Stimulated activated CD4-positive, alpha-beta T cell treated with anti-CD3 and anti-CD28 coated beads, Interleukin-2, amount 100 ng/mL, for 24 hours (primary cell): Measurements from ENCODE around the gene REXO2.

ENCODE experiments used
- DNase-seq, 2 donors: peaks; one replicate each; pipeline ENCODE4 v3.0.0-alpha.2; 2020

Gene REXO2

DNA sequence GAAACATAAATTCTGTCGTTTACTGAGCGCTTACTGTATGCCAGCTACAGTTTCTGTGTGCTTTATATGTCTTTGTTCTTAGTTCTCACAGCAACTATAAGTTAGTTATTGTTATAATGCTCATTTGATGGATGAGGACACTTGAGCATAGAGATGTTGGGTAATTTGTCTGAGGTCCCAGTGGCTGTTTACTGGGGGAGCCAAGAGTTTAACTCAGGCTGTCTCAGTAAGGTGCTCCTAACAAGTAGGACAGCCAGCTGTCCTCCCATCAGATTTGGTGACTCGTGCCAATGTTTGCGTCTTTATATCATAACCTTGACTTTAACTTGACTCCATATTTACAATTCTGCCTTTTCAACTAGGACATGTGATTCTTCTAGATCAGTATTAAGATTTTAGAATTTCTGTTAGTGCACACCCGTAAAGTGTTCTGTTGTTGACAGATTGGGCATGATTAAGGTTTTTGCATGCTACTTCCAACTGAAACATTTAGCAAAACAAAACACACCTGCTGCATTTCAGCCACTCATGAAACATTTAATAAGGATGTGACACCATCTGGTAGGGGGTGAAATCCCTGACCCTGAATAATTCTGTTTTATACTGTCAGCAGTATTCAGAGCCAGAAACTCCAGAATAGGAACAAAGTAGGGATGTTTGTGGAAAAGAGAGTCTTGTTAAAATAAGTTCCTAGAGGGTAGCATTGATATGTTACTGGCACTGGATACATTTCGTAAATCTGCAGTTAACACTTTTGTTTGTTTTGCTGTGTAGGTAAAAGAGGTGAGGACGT is 1.9 kb downstream of the REXO2 start:
- DNase-seq: no peak

DNA sequence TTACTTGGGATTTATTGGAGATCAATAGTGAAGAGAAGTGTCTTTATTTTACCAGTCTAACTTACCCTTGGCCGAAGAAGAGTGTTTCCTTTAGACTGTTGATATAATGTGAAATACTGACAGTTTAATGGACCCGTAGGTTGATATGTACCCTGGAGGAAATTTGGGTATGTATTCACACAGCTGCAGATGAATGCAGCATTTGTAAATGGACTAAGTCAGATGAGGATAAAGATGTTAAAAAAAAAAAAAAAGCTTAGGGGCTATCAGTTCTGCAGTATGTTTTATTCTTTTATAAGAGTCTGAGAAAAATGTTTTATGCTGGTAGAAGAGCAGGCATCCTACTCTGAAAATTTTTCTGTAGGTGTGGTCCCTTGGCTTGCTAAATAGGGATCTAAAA is 2.7 kb downstream of the REXO2 start:
- no peak for DNase-seq

DNA sequence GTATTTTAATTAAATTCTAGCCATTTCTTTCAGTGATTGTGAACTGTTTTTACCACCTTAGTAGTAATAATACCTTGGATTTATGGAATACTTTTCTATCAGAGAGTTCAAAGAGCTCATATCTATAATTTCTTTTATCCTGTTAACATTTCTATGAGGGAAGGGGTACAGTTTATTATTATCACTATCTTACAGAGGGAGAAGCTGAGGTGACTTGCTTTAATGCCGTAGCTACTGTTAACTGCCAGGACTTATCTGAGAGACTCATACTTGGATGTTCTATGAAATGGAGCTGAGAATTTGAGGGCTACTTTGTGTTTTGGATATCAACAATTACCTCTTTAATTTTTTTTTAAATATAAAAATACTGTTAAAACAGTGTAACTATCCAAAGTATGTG is 3.3 kb downstream of the REXO2 start:
- DNase-seq: no peak

DNA sequence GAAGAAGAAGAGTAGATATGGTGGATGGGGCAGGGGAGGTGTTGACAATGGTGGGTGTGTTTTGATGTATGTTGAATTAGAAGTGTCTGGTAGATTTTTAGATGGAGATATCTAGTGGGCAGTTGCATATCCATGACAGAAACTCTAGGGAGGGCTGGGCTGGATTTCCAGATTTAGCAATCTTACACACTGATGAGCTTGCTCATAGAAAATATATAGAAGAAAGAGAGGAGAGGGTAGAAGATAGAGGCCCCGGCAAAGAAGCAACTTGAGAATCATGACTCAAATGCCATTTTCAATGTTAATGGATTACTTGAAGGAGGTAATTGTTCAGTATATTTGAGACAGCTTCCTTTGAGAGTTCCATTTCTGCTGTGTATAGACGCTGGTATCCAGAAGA is 8.2 kb downstream of the REXO2 start:
- DNase-seq: no peak

DNA sequence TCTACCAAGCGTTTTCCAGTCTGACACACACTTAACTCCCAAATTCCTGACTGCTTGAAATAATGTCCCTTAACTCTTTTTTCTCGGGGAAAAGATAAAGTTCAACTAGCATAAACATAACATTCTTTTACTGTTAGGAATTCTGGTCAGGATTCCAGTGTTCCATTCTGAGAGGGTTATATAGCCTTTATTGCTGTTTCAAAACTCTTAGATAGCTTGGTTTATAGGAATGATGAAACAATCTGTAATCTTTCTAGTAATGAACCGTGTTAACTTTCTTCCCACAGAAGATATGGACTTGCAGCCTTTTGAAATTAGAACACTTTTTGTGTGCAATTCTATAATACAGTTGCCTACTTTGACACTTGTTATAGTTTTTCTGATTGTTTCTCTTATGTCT is 8.6 kb downstream of the REXO2 start:
- no peak for DNase-seq

DNA sequence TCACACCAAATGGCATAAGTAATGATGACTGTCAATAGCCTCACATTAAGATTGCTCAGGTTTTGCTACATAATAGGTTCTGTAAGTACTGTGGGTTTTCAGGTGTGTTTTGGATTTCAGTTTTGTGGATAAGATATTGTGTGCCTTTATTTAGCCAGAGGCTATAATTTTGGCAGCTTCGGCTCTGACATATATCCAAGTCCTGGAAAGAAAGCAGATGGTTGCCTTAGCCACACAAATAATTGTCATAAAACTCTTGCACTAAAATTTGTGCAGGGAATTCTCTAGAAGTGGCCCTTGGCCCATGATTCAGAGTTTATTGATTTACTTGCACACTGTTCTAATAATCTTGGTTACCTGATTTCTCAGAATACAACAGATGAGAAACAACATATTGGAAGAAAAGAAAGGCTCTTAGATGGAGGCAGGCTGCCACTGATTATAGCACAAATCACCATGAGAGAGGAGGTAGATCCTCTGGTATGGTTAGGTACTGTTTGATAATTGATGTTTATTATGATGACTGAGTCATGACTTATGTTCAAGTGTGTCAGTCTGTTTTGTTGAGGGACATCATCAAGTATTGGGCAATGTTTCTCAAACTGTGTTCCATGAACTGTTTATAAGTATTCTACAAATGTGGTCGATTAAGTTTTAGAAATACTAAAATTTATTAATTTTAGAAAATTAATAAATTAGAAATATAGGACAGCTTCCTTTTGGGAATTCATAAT is 9.6 kb downstream of the REXO2 start:
- no peak for DNase-seq

DNA sequence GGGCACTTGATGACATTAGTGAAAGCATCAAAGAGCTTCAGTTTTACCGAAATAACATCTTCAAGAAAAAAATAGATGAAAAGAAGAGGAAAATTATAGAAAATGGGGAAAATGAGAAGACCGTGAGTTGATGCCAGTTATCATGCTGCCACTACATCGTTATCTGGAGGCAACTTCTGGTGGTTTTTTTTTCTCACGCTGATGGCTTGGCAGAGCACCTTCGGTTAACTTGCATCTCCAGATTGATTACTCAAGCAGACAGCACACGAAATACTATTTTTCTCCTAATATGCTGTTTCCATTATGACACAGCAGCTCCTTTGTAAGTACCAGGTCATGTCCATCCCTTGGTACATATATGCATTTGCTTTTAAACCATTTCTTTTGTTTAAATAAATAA is 10.6 kb downstream of the REXO2 start:
- DNase-seq: no peak

DNA sequence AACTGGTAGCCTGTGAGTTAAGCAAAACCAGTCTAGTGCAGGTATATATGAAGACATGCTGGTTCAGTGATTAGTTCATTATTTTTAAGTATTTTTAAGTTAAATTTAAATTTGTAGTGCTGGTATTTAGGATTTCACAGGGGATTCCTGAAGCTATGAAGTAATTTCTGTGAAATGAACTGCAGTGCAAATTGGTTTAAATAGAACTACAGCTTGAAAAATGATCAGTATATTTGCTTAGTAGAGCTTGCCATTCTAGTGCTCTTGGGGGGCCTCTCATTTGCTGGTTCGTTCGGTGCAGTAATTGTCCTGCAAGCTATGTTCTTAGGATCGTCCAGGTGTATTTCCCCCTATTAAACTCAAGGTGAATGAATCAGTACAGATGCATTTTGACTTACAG is 13.1 kb downstream of the REXO2 start:
- no peak for DNase-seq

DNA sequence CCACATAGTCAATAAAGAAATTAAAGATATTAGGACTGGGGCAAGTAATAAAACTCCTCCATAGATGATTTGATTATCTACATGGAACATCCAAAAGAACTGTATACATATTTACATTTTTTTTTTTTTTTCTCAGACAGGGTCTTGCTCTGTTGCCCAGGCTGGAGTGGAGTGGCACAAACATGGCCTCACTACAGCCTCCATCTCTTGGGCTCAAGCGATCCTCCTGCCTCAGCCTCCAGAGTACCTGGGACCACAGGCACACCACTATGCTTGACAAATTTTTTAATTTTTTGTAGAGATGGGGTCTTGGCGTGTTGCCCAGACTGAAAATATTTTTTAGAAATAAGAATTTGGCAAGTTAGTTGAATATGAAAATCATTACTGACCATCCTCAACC is 24.7 kb downstream of the REXO2 start:
- no peak for DNase-seq

DNA sequence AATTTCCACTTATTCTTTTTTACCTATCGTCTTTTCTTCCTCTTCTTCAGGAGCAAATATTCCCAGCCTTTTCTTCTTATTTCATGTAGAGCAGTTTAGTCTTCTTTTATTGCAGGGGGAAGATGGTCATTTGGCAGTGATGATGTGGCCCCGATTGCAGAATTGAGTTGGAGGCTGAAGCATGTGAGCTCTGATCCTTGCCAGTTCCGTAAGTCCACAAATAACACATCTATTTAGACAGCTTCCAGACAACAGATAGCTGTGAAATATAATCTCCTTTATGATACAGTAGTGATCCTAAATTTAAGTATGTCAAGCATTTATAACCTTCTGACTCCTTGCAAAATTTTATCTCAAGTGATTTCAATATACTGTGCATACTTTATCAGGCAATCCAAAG is 27.5 kb downstream of the REXO2 start:
- DNase-seq: no peak

DNA sequence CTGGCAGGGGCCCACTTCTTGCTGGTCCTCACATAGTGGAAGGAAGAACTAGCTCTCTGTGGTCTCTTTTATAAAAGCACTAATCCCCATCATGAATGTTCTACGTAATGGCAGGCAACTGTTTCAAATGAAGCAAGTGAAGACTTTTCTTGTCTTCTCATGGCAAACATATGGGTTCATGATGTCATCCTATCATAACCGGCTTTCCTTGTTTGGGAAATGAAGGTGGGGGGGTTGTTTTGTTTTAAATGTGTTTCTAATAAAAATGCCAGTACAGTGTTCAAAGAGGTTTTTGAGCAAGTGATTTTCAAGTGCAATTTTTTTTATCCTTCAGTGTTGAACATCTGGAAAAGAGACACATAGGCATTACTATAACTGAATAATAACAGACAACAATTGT is 33.4 kb downstream of the REXO2 start:
- DNase-seq: no peak

DNA sequence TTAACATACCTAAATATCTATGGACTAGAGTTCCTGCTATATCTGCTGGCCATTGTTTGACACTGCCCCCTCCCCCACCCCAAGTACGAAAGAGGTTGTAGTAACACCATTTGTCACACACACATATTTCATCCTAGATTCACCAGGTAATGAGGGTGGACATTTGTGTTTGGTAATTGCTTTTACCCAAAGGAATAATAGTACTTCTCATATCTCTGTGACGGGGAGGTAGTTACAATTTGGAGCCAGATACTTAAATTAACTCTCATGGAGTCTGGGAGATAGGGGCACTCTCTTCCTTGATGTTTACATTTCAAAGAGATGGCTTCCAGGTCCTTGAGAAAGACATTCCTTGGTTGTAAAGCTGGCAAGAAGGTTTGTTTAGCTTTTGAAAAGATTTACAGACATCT is 38.7 kb downstream of the REXO2 start:
- DNase-seq: no peak

DNA sequence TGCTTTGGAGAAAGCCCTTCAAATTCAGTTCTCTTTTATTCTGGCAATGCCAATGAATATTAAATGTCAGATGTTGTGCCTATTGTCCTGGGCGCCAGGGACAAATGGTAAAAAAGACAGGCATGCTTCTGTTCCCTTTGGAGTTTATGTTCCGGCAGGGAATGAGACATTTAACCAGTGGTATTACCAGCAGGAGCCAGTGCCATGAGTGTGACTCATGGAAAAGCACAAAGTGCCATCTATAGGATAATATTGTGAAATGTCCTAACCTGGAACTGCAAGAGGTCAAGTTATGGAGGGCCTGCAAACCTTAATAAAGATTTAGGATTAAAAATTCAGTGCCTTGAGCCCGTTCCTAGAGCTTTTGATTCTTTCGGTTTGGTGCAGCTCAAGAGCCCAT is 39.5 kb downstream of the REXO2 start:
- DNase-seq: no peak

DNA sequence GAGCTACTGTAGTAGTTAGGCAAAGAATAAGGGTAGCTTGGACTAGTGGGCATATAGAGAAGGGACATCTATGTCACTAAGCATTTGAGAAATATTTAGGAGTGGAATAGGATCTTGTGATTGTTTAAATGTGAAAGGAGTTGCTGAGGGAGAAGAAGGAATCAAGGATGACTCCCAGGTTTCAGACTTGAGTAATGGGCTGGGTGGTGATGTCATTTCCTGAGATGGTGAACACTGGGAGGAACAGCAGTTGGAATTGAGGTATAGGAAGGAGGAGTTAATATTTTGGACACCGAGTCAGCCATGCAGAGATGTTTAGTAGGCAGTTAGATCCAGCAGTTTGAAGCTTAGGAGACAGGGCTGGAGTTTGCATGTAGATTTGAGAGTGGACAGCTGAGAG is 40.1 kb downstream of the REXO2 start:
- DNase-seq: no peak

DNA sequence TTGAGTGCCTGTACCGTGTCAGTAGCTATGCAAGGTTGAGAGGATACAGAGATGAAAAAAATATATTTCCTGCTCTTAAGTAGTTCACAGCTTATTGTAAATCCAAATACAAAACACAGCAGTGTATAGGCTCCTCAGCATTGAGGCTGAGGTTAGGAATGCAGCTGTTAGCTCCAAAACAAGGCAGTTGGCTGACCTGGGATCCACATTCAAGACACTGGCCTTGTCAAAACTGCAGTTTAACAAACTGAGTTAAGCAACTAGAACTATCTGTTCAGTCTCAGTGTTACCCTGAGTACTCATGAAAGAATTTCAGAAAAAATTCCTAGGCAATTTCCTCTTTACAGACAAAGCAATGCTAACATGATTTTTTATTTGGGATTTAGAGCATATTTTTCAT is 42.8 kb downstream of the REXO2 start:
- DNase-seq: no peak

DNA sequence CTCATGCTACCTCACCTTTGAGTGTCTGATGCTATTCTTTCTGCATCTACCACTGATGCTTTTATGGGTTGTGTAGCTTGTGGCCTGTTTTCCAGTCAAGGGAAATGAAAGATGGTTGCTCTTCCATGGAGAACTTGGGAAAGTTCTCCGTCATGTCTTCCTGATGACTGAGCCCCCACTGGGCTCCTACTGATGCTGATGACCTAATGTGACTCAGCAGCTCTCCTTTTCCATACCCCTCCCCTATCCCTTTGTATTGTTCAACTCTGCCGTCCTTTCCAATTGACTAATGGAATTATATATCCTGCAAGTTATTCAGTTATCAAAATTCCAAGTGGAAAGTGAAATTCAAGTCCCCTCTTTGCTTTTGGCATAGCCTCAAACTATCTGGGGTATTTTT is 44.7 kb downstream of the REXO2 start:
- DNase-seq: no peak

DNA sequence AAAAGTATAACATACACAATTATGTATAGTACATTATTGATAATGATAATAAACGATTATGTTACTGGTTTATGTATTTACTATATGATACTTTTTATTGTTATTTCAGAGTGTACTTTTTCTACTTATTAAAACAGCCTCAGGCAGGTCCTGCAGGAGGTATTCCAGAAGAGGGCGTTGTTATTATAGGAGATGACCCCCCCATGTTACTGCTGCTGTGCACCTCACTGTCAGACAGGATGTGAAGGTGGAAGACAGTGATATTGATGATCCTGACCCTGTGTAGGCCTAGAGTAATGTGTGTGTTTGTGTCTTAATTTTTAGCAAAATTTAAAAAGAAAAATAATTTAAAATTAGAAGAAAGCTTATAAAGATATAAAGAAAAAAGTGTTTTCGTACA is 57.6 kb downstream of the REXO2 start:
- no peak for DNase-seq

DNA sequence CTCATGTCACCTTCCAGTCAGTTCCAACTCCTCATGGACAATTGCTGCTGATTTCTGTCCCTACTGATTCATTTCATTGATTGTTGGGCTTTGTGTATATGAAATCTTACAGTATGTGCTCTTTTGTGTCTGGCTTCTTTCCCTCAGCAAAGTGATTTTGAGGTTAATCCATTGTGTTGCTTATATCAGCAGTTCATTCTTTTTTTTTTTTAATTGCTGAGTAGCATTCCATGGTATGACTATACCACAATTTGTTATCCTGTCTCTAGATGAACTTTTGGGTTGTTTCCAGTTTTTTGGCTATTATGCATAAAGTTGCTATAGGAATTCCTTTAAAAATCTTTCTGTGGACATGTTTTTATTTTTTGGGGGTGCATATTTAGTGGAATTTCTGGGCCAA is 60.5 kb downstream of the REXO2 start:
- DNase-seq: no peak
